PC-9 (cell line): ENCODE data around the gene PWP1.

Experiments
- EZH2 ChIP-seq: fragments of 200-600 bp; sonication (generic); IDR thresholded peaks from 2 replicates; pipeline ENCODE4 v1.8.0; 2017; ENCODE audit warnings: antibody characterized with exemption, low read depth
- TF ChIP-seq, protein P1 (sequence below): fragments of 200-600 bp; sonication (generic); conservative IDR thresholded peaks from 2 replicates; pipeline ENCODE4 v1.6.1; 2017; ENCODE audit warnings: mixed run types, antibody characterized with exemption, mild to moderate bottlenecking, moderate library complexity

DNA sequence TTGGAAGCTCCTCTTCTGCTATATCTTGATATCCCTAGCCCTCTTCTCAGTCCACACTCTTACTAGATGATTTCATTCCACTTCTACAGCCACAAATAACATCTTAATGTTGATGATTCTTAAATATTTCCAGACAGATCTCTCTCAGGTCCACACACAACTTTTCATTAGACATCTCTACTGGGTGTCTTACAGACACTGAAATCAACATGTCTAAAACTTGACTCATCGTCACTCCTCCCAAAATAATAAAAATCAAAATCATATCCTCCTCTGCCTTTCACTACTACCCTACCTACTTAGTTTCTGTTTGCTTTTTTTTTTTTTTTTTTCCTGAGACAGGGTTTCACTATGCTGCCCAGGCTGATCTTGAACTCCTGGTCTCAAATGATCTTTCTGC lies 63.5 kb downstream of the PWP1 start:
- TF ChIP-seq, protein P1, sequence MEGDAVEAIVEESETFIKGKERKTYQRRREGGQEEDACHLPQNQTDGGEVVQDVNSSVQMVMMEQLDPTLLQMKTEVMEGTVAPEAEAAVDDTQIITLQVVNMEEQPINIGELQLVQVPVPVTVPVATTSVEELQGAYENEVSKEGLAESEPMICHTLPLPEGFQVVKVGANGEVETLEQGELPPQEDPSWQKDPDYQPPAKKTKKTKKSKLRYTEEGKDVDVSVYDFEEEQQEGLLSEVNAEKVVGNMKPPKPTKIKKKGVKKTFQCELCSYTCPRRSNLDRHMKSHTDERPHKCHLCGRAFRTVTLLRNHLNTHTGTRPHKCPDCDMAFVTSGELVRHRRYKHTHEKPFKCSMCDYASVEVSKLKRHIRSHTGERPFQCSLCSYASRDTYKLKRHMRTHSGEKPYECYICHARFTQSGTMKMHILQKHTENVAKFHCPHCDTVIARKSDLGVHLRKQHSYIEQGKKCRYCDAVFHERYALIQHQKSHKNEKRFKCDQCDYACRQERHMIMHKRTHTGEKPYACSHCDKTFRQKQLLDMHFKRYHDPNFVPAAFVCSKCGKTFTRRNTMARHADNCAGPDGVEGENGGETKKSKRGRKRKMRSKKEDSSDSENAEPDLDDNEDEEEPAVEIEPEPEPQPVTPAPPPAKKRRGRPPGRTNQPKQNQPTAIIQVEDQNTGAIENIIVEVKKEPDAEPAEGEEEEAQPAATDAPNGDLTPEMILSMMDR, result no peak
- TF ChIP-seq EZH2, result no peak
